Aortic smooth muscle cell (primary cell): ENCODE measurements around the gene SAMD1. TPM values are rescaled to one million over a fixed set of nuclear protein-coding genes. Genes with fewer than 3 reads are reported as not detected.

ENCODE experiments used
- total RNA-seq: library from RNA; depleted of rRNA; stranded (reverse); fragments of >200 nt; gene quantifications from 2 replicates; pipeline ENCODE4 v1.2.3, GENCODE V29; 2014

SAMD1 gene
- 12.4 and 15.3 TPM in 2 replicates for total RNA-seq

GRCh38 chr19:14090509-14091080, at the start of gene SAMD1:
SAMD1 (minus strand) TSS chr19:14090751.

DNA sequence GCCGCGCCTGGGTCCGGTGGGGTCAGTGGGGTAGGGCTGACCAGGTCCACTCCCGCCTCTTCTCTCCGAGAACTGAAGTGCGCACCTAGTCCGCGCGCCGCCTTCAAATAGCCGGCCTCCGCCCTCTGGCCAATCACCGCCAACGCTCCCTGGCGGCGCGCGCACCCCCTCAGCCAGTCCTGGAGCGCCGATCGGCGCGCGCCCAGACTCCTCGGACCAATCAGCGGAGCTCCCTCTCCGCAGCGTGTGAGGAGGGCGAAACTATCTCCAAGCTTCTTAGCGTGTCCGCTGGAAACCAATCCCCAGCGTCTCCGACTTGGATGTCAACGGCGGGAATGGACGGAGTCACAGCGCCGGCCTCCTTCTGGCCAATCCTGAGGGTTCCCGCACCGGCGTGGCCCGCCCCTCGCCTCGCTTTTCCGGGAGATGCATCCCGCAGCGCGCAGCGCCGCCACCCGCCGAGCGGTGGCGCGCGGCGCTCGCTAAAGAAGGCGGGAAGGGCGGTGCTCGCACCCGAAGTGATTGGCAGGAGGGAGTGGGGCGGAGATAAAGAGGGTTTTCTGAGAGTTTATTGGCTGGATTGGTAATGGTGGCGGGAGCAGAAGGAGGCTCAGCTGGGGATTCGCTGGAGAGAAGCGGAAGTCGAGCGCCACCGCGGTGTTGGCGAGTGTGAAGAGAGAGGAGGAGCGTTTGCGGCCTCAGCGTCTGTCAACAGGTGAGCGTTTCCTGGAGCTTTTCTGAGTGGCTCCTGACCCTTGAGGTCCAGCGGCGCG, 46.1 kb upstream of the SAMD1 start, which contains the start of gene ASF1B:
Gene ASF1B, minus strand, starts transcription at position 81 of the 773 bp plus-strand sequence. CDS start 133 bp downstream, outside the sequence.

DNA sequence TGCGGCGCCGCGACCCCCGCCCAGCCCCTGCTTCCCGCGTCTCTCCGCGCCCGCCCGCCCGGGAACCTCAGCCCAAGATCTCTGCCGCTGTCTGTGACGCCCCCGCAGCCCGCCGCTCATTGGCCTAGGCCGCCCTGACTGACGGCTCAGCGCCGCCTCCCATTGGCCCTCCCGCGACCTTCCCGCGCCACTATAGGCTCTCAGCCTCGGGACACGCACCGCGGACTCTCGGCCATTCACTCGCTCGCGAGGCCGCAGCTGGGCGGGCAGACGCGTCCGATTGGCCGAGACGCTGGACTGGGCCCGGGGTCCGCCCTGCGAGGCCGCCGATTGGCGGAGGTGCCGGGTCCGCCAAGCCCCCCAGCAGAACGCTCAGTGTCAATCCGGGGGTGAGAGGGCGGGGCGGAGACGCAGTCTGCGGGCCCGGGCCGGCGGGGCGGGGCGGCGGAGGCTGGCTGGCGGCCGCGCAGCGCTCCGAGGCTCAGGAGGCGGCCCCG, 27.2 kb upstream of the SAMD1 start, which contains the start of gene PRKACA:
Gene PRKACA, minus strand, starts transcription at position 95 of the 497 bp plus-strand sequence. CDS start 215 bp downstream, outside the sequence.

DNA sequence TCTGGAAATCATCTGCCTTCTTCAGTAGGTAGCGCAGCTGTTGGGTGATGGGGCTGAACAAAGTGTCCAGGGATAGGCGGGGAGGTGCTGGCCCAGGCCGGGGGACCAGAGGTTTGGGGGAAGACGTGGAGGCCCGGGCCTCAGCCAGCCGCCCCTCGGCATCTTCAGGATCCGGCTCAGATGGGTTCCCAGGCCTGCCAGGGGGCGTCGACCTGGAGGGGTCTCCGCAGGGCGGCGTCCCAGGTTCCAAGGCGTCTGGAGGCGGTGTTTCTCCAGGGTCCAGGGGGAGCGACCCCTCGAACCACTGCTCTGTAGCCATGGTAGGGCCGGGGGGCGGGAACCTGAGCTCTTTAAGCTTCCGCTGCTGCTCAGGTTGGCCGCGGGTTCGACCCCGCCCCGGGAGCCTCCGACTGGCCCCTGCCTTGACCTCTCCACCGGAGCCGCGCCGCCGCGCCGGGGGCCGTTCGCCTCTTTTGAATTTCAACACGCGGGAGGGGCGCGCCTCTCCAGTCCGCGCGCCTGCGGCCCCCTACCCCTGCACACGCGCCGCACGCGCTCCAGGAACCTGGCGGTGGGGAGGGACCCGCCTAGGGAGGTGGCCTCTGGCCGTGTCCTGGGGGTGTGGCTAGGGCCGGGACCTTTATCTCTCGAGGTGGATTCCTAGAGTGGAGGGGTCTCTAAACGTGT, 5.1 kb downstream of the SAMD1 start, which contains the start of gene C19orf67:
Gene C19orf67, minus strand, starts transcription at position 475 of the 687 bp plus-strand sequence. Its CDS starts 156 bp downstream, at position 319.

DNA sequence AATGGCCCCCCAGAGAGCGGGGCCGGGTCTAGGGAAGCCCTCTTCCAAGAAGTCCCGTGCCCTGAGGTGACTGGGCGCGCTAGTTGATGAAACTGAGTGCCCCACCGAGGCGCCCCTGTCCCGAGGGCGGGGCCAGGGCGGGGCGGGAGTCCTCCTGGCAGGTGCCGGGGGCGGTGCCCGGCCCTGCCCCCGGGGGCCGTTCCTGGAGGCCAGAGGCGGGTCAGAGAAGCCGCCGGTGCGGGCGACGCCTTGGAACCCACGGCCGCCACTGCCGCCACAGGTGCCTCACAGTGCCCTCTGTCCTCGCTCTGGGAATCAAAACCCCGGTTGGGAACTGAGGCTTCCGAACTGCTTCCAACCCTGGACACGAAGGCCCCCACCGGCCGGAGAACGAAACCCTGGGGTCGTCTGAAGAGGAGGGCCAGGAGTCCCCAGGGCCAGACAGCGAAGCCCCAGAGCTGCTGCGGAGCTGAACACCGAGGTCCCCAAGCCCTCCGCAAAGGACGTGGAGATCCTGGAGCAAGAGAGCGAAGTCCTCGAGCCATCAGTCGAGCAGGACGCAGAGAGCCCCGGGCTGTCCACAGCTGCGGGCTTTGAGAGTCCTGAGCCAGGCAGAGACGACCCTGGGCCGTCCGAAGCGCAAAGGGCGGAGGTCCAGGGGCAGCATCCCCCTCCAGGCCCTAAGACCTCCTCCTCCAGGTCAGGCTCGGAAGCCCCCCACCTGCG, 17.9 kb downstream of the SAMD1 start, which contains the start of gene MISP3:
Gene MISP3, plus strand, starts transcription at position 252 of the 726 bp plus-strand sequence. CDS start 524 bp downstream, outside the sequence.

DNA sequence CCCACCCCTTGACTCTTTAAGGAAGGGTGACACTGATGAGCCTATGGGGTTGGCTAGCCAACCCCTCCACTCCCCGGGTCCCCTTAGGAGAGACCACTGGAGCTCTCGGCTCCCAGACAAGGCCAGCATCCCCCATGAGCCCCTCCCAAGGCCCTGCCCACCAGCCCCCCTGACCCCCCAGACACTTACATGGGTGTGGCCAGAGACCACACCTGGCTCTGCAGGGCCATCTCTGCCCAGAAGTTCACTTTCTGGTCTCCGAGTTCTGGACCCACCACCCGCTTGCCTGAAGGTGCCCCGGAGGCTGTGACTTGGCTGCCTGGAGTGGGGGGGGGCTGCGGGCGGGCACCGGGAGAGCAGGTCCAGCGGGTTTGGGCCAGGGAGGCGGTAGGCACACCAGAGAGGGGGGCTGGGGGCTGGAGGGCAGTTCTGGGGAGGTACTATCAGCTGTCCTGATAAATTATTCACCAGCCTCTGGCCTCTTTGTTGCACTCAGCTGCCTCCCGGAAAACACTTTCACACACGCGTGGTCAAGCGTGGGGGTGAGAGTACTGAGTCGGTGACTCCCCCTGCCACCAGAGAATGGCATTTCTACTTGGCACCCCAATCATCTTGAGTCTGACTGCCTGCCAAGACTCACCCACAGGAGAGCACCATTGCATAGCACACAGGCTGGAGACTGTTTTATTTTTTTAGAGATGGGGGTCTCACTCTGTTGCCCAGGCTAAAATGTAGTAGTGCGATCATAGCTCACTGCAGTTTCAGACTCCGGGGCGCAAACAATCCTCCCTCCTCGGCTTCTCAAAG, 28.6 kb downstream of the SAMD1 start, which contains the start of gene PALM3:
Gene PALM3, minus strand, starts transcription at position 326 of the 807 bp plus-strand sequence. Its CDS starts 96 bp downstream, at position 230.

Other genes with a start within 250 kb of the SAMD1 start
- not detected in 2 replicates for gene NANOS3, start 213.6 kb downstream of the SAMD1 start, total RNA-seq
- 0.87 and 1.2 TPM in 2 replicates for gene BRME1, start 184.6 kb downstream of the SAMD1 start, total RNA-seq
- gene CC2D1A, start 184.6 kb downstream of the SAMD1 start, total RNA-seq: 5.2 and 8.3 TPM in 2 replicates
- 0.66 and 0.87 TPM in 2 replicates for gene PODNL1, start 152.3 kb downstream of the SAMD1 start, total RNA-seq
- 7.5 and 8.6 TPM in 2 replicates for gene DCAF15, start 138.2 kb downstream of the SAMD1 start, total RNA-seq
- gene RFX1, start 84.4 kb downstream of the SAMD1 start, total RNA-seq: 2.9 and 3.0 TPM in 2 replicates
- not detected in 2 replicates for gene RLN3, start 62.6 kb downstream of the SAMD1 start, total RNA-seq
- 0.75 and 2.1 TPM in 2 replicates for gene IL27RA, start 59.0 kb downstream of the SAMD1 start, total RNA-seq
- gene PALM3, start 28.7 kb downstream of the SAMD1 start, total RNA-seq: 0.12 TPM in 1 of 2 replicates, not detected in the other
- 0.26 and 0.75 TPM in 2 replicates for gene MISP3, start 18.0 kb downstream of the SAMD1 start, total RNA-seq
- not detected in 2 replicates for gene C19orf67, start 5.0 kb downstream of the SAMD1 start, total RNA-seq
- gene PRKACA, start 27.0 kb upstream of the SAMD1 start, total RNA-seq: 52.2 and 60.1 TPM in 2 replicates
- 6.7 and 12.6 TPM in 2 replicates for gene ASF1B, start 45.8 kb upstream of the SAMD1 start, total RNA-seq
- 2.4 and 3.3 TPM in 2 replicates for gene ADGRL1, start 115.4 kb upstream of the SAMD1 start, total RNA-seq